ENCODE results near the gene SGTB.
"Not testable (repeated sequence)": the region's sequence is repeated elsewhere in the genome, so short reads cannot be mapped to it uniquely, and the experiment has no call there.

The SGTB gene

GRCh38 chr5:65672796-65673195, 49.1 kb downstream of the SGTB start:
- Mint-ChIP-seq H3K4me1 (peaks cover 3 to 6% of the 10 kb centered on the region in 2 donors), H3K27me3 (no peaks in the 10 kb centered on the region), H3K9me3 (no peaks in the 10 kb centered on the region), H3K27ac (no peak overlapping the region), H3K4me3 (no peak overlapping the region), H3K36me3 (peaks cover 32 to 48% of the 10 kb centered on the region in 2 donors)
- ATAC-seq (replicated peaks), result no peak
- DNase-seq, result no peak

- no peaks in the 10 kb centered on the region for H3K4me1 Mint-ChIP-seq
- no peaks in the 10 kb centered on the region for H3K9me3 Mint-ChIP-seq
- H3K27ac Mint-ChIP-seq, result no peak overlapping the region
- no peaks in the 10 kb centered on the region for H3K27me3 Mint-ChIP-seq
- no peak for ATAC-seq (replicated peaks)
- no peak overlapping the region for H3K4me3 Mint-ChIP-seq
- H3K36me3 Mint-ChIP-seq, result peaks cover 15 to 34% of the 10 kb centered on the region in 2 donors
- no peak for DNase-seq
Measured at GRCh38 chr5:65668696-65669095, 53.2 kb downstream of the SGTB start.

DNA sequence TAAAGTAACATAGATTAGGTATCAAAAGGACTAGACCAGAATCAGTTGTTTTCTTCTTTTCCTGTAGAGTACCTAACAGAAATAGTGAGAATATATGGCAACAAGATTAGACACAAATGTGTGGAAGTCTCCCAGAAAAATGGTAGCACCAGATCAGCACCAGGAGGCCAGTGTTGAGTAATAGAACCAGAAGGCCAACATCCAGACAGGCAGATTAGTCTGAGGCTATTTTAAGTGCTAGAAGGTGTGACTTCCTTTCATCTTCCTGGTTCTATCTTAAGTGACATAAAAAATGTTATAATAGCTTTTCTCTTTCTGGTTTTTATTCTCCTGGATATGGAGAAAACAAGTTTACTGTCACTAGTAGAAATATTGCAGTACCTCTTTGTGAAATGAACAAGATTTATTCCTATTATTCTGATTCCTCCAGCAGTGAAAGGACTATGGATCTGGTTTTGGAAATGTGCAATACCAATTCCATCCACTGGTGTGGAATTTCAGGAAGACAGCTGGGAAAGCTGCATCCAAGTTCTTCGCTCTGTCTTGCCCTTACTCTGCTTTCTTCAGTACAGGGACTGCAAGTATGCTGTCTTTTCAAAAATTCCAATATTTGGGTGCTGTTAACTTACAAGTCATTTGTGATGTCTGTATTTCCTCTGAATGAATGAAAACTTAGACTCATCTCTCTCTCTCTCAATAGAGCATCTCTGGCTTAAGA, 57.9 kb downstream of the SGTB start:
- Mint-ChIP-seq H3K4me3 (no peak overlapping the region), H3K27me3 (no peaks in the 10 kb centered on the region), H3K9me3 (no peaks in the 10 kb centered on the region), H3K36me3 (peaks cover 27 to 44% of the 10 kb centered on the region in 2 donors), H3K27ac (no peak overlapping the region), H3K4me1 (no peaks in the 10 kb centered on the region)
- ATAC-seq (replicated peaks) (no peak), DNase-seq (no peak)

GRCh38 chr5:65654713-65655112, 67.2 kb downstream of the SGTB start:
- Mint-ChIP-seq H3K27me3 (no peaks in the 10 kb centered on the region), H3K4me3 (no peak overlapping the region), H3K27ac (no peak overlapping the region), H3K4me1 (no peaks in the 10 kb centered on the region), H3K9me3 (no peaks in the 10 kb centered on the region), H3K36me3 (peaks cover 15 to 27% of the 10 kb centered on the region in 2 donors)
- DNase-seq, result no peak
- ATAC-seq (replicated peaks), result no peak

- DNase-seq (no peak), ATAC-seq (replicated peaks) (no peak)
- no peaks in the 10 kb centered on the region for H3K27me3 Mint-ChIP-seq
- H3K4me3 Mint-ChIP-seq, result no peak overlapping the region
- H3K36me3 Mint-ChIP-seq, result peaks cover 23 to 33% of the 10 kb centered on the region in 2 donors
- H3K27ac Mint-ChIP-seq, result no peak overlapping the region
- no peaks in the 10 kb centered on the region for H3K9me3 Mint-ChIP-seq
- no peaks in the 10 kb centered on the region for H3K4me1 Mint-ChIP-seq
Measured at GRCh38 chr5:65651144-65651543, 70.8 kb downstream of the SGTB start.

DNA sequence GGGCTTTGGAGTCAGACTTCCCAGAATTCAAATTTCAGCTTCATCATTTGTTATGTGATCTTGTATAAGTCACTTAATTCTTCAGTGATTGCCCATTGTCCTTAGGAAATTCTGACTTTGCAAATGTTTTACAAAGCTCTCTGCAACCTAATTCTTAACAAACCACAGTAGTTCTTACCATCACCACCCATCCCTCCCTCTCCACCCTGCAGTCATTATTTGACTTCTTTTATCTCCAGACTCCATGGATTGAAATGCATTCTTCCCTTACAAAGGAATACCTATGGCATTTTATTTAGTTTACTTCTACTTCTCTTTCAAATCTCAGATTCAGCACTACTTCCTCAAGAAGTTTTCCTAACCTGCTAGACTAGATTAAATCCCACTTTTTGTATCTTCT, 74.0 kb downstream of the SGTB start:
- no peaks in the 10 kb centered on the region for H3K9me3 Mint-ChIP-seq
- no peak for ATAC-seq (replicated peaks)
- no peaks in the 10 kb centered on the region for H3K27me3 Mint-ChIP-seq
- peaks cover 20 to 31% of the 10 kb centered on the region in 2 donors for H3K36me3 Mint-ChIP-seq
- no peak for DNase-seq
- no peak overlapping the region for H3K27ac Mint-ChIP-seq
- no peak overlapping the region for H3K4me3 Mint-ChIP-seq
- H3K4me1 Mint-ChIP-seq, result no peaks in the 10 kb centered on the region

GRCh38 chr5:65646938-65647337, 75.0 kb downstream of the SGTB start:
- H3K27me3 Mint-ChIP-seq, result no peaks in the 10 kb centered on the region
- peaks cover 17 to 33% of the 10 kb centered on the region in 2 donors for H3K36me3 Mint-ChIP-seq
- DNase-seq (no peak), ATAC-seq (replicated peaks) (no peak)
- no peak overlapping the region for H3K4me3 Mint-ChIP-seq
- no peaks in the 10 kb centered on the region for H3K9me3 Mint-ChIP-seq
- no peak overlapping the region for H3K27ac Mint-ChIP-seq
- no peaks in the 10 kb centered on the region for H3K4me1 Mint-ChIP-seq

DNA sequence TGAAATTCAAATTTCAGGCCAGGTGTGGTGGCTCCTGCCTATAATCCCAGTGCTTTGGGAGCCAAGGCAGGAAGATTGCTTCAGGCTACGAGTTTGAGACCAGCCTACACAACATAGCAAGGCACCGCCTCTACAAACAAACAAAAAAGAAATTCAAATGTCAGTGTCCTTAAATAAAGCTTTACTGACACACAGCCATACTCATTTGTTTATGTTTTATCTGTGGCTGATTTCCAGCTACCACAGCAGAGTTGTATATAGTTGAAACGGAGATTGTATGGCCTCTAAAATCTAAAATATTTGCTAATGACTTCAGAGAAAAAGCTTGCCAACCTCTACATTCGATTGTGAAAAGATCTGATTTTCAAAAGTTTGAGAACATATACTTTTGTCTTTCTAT, 81.7 kb downstream of the SGTB start:
- DNase-seq (no peak), ATAC-seq (replicated peaks) (no peak)
- H3K4me3 Mint-ChIP-seq, result no peak overlapping the region
- peaks cover 12 to 34% of the 10 kb centered on the region in 2 donors for H3K36me3 Mint-ChIP-seq
- H3K27ac Mint-ChIP-seq, result no peak overlapping the region
- H3K9me3 Mint-ChIP-seq, result peaks cover 0 to 3% of the 10 kb centered on the region in 2 donors
- H3K27me3 Mint-ChIP-seq, result no peaks in the 10 kb centered on the region
- H3K4me1 Mint-ChIP-seq, result no peaks in the 10 kb centered on the region

GRCh38 chr5:65630981-65631380, 90.9 kb downstream of the SGTB start:
- DNase-seq (no peak), ATAC-seq (replicated peaks) (no peak)
- H3K36me3 Mint-ChIP-seq, result peaks cover 7 to 11% of the 10 kb centered on the region in 2 donors
- H3K27ac Mint-ChIP-seq, result no peak overlapping the region
- no peaks in the 10 kb centered on the region for H3K27me3 Mint-ChIP-seq
- H3K4me3 Mint-ChIP-seq, result no peak overlapping the region
- H3K9me3 Mint-ChIP-seq, result no peaks in the 10 kb centered on the region
- peaks cover under 1 to 10% of the 10 kb centered on the region in 2 donors for H3K4me1 Mint-ChIP-seq

DNA sequence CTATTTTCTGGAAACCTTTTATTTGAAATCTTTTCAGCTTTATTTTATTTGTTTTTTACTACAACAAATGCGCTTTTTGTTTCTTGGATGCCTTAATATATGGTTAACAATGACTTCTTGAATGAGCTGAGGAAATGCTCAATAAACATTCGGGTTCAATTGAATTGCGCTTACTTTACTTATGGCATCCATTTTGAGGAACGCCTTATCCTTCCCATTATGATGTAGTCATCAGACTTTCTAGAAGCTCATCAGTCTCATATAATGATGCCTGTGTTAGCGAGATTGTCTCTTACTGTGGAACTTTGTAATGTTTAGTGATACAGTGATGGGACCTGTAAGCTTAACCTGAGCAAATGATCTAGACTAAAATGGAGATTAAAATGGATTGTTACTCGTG, 96.2 kb downstream of the SGTB start:
- Mint-ChIP-seq H3K27me3 (no peaks in the 10 kb centered on the region), H3K9me3 (no peaks in the 10 kb centered on the region), H3K27ac (peak overlapping the region; percentile 25), H3K36me3 (peaks cover 7 to 10% of the 10 kb centered on the region in 2 donors), H3K4me3 (peak overlapping the region; percentile 97 to 99), H3K4me1 (peaks cover 11 to 29% of the 10 kb centered on the region in 2 donors)
- ATAC-seq (replicated peaks), result no peak
- DNase-seq, result no peak

- H3K36me3 Mint-ChIP-seq, result peaks cover 6 to 9% of the 10 kb centered on the region in 2 donors
- H3K9me3 Mint-ChIP-seq, result no peaks in the 10 kb centered on the region
- ATAC-seq (replicated peaks) (peak; percentile 78 to 84), DNase-seq (peak; percentile 81)
- peak within 1 kb of the TSS; percentile 97 to 99 for H3K4me3 Mint-ChIP-seq
- peak within 1 kb of the TSS; percentile 99 for H3K27ac Mint-ChIP-seq
- no peaks in the 10 kb centered on the region for H3K27me3 Mint-ChIP-seq
- H3K4me1 Mint-ChIP-seq, result peaks cover 11 to 27% of the 10 kb centered on the region in 2 donors
Measured at GRCh38 chr5:65624571-65625555, 97.0 kb downstream of the SGTB start, which contains the start of the genes SHLD3 and TRAPPC13. SHLD3 (plus strand) TSS chr5:65625027; CDS start chr5:65629588, 4,561 bp downstream. TRAPPC13 (plus strand) TSS chr5:65625027; CDS start chr5:65625061, 34 bp downstream.

DNA sequence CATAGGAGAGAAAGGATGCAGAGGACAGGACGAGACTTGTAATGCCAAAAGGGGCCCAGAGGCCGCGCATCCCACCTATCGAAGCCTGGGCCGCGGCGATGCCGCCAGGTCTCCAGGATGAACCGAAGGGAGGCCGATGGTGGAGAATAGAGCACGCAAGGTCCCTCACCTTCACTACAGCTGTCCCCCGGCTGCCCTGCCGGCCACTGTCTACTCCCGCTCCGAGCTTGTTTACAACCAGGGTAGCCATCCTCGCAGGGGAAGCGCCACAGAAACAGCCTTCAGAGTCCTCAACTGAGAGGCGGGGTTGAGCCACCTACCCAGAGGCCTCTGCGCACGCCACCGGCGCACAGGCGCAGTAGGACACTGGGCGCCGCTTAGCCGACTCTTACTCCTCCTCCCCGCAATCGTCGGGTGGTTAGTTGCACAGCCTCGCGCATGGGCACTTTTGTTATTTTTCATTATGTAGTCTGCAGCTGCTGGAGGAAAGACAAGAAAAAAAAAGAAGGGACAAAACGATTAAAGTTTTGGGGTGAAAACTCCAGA, 97.8 kb downstream of the SGTB start, which contains the start of gene TRIM23:
Gene TRIM23, minus strand, starts transcription at position 309 of the 546 bp plus-strand sequence. Its CDS starts 59 bp downstream, at position 250.
- Mint-ChIP-seq H3K36me3 (peaks cover 2 to 3% of the 10 kb centered on the region in 2 donors), H3K27ac (peak within 1 kb of the TSS; percentile 99), H3K4me3 (peak within 1 kb of the TSS; percentile 97 to 99), H3K27me3 (no peaks in the 10 kb centered on the region), H3K4me1 (peaks cover 14 to 26% of the 10 kb centered on the region in 2 donors), H3K9me3 (no peaks in the 10 kb centered on the region)
- ATAC-seq (replicated peaks) (peak; percentile 97), DNase-seq (peak; percentile 90)

- Mint-ChIP-seq H3K27ac (peak overlapping the region; percentile 99), H3K4me3 (peak overlapping the region; percentile 97 to 99), H3K36me3 (peaks cover 2 to 3% of the 10 kb centered on the region in 2 donors), H3K27me3 (no peaks in the 10 kb centered on the region), H3K9me3 (no peaks in the 10 kb centered on the region), H3K4me1 (peaks cover 16 to 27% of the 10 kb centered on the region in 2 donors)
- DNase-seq (no peak), ATAC-seq (replicated peaks) (no peak)
Measured at GRCh38 chr5:65623482-65623881, 98.4 kb downstream of the SGTB start.

- peaks cover 18 to 27% of the 10 kb centered on the region in 2 donors for H3K4me1 Mint-ChIP-seq
- H3K27me3 Mint-ChIP-seq; DNase-seq; H3K27ac Mint-ChIP-seq; H3K36me3 Mint-ChIP-seq; ATAC-seq (replicated peaks); H3K4me3 Mint-ChIP-seq; H3K9me3 Mint-ChIP-seq: not testable (repeated sequence)
Measured at GRCh38 chr5:65621961-65622360, 99.9 kb downstream of the SGTB start.
